GM18507 (cell line): ENCODE data around the gene EGF.
"Not testable (repeated sequence)": the region's sequence is repeated elsewhere in the genome, so short reads cannot be mapped to it uniquely, and the experiment has no call there.

Source experiments
- DNase-seq: peaks from one replicate; pipeline ENCODE4 v3.0.0; 2011; ENCODE audit warnings: low read depth; ENCODE audit not compliant: insufficient read length; ENCODE audit errors: extremely low spot score
- FAIRE-seq: peaks from 2 replicates; lab custom pipeline; 2011; peaks lifted over from hg19 to GRCh38; lab: Jason Lieb, UNC

EGF gene

GRCh38 chr4:109913596-109914241 is 1.0 kb downstream of the EGF start:
- DNase-seq (no peak), FAIRE-seq (no peak)

DNA sequence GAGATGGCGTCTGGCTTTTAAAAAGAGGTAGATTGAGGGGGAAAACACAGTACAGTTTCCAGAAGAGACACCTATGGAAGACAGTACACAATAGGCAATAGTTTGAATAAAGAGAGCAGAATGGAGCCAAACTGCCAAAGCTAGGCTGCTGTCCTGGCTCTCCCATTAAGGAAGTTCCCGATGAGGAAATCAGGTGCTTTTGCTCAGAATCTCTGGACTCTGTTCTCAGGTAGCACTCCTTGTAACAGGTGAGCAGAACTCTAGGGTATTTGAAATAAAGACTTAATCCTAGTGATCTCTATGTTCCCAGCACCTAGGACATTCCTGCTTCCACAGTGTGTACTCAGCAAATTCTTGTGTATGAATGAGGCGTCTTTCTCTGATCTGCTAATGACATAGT is 1.6 kb downstream of the EGF start:
- DNase-seq, result no peak
- no peak for FAIRE-seq

- no peak for DNase-seq
- no peak for FAIRE-seq
Observed at GRCh38 chr4:109915385-109916026, 2.8 kb downstream of the EGF start.

- no peak for DNase-seq
- FAIRE-seq, result no peak
Observed at GRCh38 chr4:109916027-109916409, 3.3 kb downstream of the EGF start.

GRCh38 chr4:109921384-109921808 is 8.7 kb downstream of the EGF start:
- DNase-seq (no peak), FAIRE-seq (no peak)

DNA sequence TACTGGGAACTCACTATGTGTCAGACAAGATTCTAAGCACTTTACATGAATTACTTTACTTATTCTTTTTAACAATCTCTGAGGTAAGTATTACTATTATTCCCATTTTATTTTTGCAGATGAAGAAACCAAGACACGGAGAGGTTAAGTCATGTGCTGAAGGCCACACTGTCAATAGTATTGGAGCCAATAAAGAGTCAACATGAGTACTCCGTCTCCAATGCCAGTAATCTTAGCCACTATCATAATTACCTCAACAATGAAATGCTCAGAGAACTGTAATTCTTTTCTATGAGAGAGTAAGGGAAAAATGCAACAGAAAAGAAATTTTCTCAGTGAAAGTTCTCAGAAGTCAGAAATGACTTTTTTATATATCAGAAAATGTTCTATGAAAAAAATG is 12.7 kb downstream of the EGF start:
- FAIRE-seq (no peak), DNase-seq (no peak)

- no peak for DNase-seq
- no peak for FAIRE-seq
Observed at GRCh38 chr4:109928327-109929045, 15.8 kb downstream of the EGF start.

GRCh38 chr4:109930464-109930863 is 17.8 kb downstream of the EGF start:
- DNase-seq (no peak), FAIRE-seq (no peak)

DNA sequence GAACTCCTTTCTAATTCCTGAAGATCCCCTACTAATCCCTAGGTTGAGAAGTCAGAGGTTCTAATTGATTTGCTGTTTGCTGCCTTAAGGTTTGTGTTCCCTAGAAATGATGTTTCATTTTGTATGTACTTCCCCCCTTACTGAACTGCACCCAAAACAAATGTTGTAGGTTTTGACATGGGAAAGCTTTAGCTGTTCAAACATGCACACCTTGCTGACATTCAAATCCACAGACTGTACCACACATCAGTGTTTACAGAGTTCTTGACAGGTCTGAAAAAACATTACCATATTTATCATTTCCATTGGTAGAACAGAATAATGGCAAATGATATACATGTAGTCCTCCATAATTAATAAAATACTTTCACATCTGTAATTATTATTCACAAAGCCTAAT is 18.2 kb downstream of the EGF start:
- FAIRE-seq (no peak), DNase-seq (no peak)

GRCh38 chr4:109931318-109931717 is 18.6 kb downstream of the EGF start:
- FAIRE-seq, result no peak
- DNase-seq, result no peak

GRCh38 chr4:109937352-109937751 is 24.7 kb downstream of the EGF start:
- not testable (repeated sequence) for FAIRE-seq, DNase-seq

DNA sequence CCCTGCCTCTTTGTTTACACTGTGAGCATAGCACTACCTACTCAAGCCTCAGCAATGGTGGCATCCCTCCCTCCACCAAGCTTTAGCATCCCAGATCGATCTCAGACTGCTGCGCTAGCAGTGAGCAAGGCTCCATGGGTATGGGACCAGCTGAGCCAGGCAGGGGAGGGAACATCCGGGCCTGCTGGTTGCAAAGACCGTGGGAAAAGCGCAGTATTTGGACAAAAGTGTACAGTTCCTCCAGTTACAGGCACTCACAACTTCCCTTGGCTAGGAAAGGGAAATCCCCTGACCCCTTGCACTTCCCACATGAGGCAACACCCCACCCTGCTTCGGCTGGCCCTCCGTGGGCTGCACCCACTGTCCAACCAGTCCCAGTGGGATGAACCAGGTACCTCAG is 26.5 kb downstream of the EGF start:
- FAIRE-seq (no peak), DNase-seq (no peak)

GRCh38 chr4:109942292-109942926 is 29.7 kb downstream of the EGF start:
- DNase-seq, result no peak
- no peak for FAIRE-seq

GRCh38 chr4:109943745-109944144 is 31.1 kb downstream of the EGF start:
- FAIRE-seq, result no peak
- DNase-seq, result no peak

DNA sequence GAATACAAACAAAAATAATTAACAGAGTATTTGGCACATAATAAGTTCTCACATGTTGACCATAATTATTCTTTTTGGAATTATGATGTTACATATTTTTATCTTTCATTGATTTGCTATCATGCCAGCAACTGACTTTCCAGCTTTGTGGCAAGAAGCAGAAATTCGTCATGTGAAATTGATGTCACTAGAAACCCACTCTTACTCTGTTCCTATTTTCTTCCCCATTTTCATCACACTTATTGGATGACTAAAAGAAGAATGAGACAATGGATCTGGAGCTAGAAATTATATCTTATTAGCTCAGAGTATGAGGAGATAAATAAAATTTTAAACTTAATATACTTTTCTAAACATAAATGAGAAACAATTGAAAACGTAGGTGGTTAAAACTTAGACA is 31.9 kb downstream of the EGF start:
- FAIRE-seq, result no peak
- no peak for DNase-seq

- FAIRE-seq, result no peak
- DNase-seq, result no peak
Observed at GRCh38 chr4:109945056-109945455, 32.4 kb downstream of the EGF start.

DNA sequence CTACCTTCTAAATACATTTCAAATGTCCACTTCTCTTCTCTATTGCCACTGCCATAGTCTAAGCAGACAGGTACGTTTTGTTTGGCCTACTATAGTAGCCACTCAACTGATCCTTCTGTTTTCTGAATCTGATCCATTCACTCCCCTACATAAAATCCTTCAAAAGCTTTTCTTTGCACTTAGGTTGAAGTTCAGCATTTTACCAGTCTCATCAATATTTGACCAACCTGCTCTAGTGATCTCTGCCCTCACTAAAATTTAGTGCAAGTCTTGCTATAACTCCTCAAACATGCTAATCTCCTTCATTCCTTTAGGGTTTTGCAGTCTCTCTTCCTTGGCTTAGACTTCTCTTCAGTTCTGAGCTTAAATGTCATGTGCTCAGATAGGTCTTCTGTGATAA is 33.4 kb downstream of the EGF start:
- FAIRE-seq, result no peak
- no peak for DNase-seq

- FAIRE-seq, result no peak
Observed at GRCh38 chr4:109947457-109947856, 34.8 kb downstream of the EGF start.

GRCh38 chr4:109947918-109948317 is 35.2 kb downstream of the EGF start:
- no peak for FAIRE-seq
- no peak for DNase-seq

More at GRCh38 chr4:109947457-109947856, 34.8 kb downstream of the EGF start:
- no peak for DNase-seq

GRCh38 chr4:109949099-109949718 is 36.5 kb downstream of the EGF start:
- not testable (repeated sequence) for DNase-seq, FAIRE-seq
